GM10266 (cell line): ENCODE results near the gene UBE2D1.

Experiments
- DNase-seq: peaks from one replicate; pipeline ENCODE4 v3.0.0; 2012; ENCODE audit errors: extremely low spot score
- CTCF ChIP-seq: IDR thresholded peaks from 2 replicates; pipeline ENCODE4 v1.5.1; 2012; ENCODE audit warnings: mild to moderate bottlenecking, low read depth; ENCODE audit not compliant: control insufficient read depth, insufficient read depth; ENCODE audit errors: missing control alignments

Gene UBE2D1

DNA sequence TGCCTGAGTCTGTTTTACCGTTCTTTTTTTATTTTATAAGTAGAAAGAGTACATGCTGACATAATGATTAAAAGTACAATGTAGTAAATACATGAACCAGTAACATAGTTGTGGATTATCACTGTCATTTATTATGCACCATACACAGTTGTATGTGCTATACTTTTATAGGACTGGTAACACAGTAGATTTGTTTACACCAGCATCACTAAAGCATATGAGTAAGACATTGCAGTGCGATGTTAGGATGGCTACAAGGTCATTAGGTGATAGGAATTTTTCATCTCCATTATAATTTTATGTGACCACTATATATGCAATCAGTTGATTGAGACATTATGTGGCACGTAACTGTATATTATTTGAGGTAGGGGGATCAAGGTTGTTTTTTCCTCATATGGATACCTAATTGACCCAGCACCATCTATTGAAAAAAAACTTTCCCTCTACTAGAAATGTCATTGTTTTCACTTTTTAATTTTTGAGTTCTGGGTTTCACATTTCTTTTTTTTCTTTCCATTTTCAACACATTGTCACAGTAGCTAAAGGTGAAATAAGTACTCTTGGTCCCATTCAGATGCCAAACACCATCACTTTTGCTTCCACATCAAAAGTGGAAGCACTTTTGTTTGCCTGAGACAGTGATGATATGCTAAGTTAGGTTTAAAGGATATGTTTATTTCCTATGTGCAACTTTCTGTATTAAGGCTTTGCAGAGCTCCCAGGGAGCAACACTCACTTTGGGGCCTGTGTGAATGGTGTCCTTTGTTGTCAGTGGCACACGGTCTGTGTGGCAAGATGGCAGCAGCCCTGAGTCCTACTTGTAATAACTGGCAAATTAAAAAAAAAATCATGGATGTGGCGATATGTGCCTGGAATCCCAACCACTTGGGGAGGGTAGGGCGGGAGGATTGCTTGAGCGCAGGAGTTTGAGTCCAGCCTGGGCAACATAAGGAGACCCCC lies 17.1 kb downstream of the UBE2D1 start:
- no peak for DNase-seq
- no peak for TF ChIP-seq CTCF

- no peak for TF ChIP-seq CTCF
- DNase-seq: no peak
These were observed 18.3 kb downstream of the UBE2D1 start for GRCh38 chr10:58352956-58353610.

- TF ChIP-seq CTCF: no peak
- no peak for DNase-seq
These were observed 21.9 kb downstream of the UBE2D1 start for GRCh38 chr10:58356756-58357155.

GRCh38 chr10:58358314-58358933 lies 23.6 kb downstream of the UBE2D1 start:
- DNase-seq: no peak
- TF ChIP-seq CTCF: no peak

GRCh38 chr10:58358947-58359346 lies 24.1 kb downstream of the UBE2D1 start:
- DNase-seq: no peak
- TF ChIP-seq CTCF: no peak

- TF ChIP-seq CTCF: no peak
- no peak for DNase-seq
These were observed 24.7 kb downstream of the UBE2D1 start for GRCh38 chr10:58359541-58359940.
